ENCODE results near the gene SIRT3.
"Not testable (repeated sequence)": the region's sequence is repeated elsewhere in the genome, so short reads cannot be mapped to it uniquely, and the experiment has no call there.

- not testable (repeated sequence) for TF ChIP-seq REST (IDR thresholded peaks at IDR 0.05); MAX (IDR thresholded peaks at IDR 0.05); RAD21 (IDR thresholded peaks at IDR 0.05); JUND (IDR thresholded peaks at IDR 0.05); YY1 (IDR thresholded peaks at IDR 0.05); SP1 (IDR thresholded peaks at IDR 0.05); GABPA (IDR thresholded peaks at IDR 0.05 in 1 of 2, conservative IDR thresholded peaks at IDR 0.05 in 1 of 2); TAF1 (conservative IDR thresholded peaks at IDR 0.05); EGR1 (IDR thresholded peaks at IDR 0.05; ENCODE audit: low read depth in 2 of 2); RXRA (IDR thresholded peaks at IDR 0.05); NR2F2 (IDR thresholded peaks at IDR 0.05)
- TF ChIP-seq, protein P1, sequence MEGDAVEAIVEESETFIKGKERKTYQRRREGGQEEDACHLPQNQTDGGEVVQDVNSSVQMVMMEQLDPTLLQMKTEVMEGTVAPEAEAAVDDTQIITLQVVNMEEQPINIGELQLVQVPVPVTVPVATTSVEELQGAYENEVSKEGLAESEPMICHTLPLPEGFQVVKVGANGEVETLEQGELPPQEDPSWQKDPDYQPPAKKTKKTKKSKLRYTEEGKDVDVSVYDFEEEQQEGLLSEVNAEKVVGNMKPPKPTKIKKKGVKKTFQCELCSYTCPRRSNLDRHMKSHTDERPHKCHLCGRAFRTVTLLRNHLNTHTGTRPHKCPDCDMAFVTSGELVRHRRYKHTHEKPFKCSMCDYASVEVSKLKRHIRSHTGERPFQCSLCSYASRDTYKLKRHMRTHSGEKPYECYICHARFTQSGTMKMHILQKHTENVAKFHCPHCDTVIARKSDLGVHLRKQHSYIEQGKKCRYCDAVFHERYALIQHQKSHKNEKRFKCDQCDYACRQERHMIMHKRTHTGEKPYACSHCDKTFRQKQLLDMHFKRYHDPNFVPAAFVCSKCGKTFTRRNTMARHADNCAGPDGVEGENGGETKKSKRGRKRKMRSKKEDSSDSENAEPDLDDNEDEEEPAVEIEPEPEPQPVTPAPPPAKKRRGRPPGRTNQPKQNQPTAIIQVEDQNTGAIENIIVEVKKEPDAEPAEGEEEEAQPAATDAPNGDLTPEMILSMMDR (IDR thresholded peaks at IDR 0.05; ENCODE audit: low read depth, low read length, missing input control) = not testable (repeated sequence)
- TF ChIP-seq, protein P2, sequence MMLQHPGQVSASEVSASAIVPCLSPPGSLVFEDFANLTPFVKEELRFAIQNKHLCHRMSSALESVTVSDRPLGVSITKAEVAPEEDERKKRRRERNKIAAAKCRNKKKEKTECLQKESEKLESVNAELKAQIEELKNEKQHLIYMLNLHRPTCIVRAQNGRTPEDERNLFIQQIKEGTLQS (IDR thresholded peaks at IDR 0.05) = not testable (repeated sequence)
Measured at GRCh38 chr11:220641-221215, 15.4 kb downstream of the SIRT3 start.
